Bone marrow (tissue), 2 donors: ENCODE measurements around the gene CEP72.
"Not testable (repeated sequence)": the region's sequence is repeated elsewhere in the genome, so short reads cannot be mapped to it uniquely, and the experiment has no call there.

Experiments
- DNase-seq, 2 donors: peaks; one replicate each; lab custom pipeline; 2025; lab: John Stamatoyannopoulos, UW

The CEP72 gene

GRCh38 chr5:581266-581665 lies 30.9 kb upstream of the CEP72 start:
- DNase-seq: no peak

GRCh38 chr5:581941-582340 lies 30.2 kb upstream of the CEP72 start:
- DNase-seq: no peak

GRCh38 chr5:582445-582844 lies 29.7 kb upstream of the CEP72 start:
- not testable (repeated sequence) for DNase-seq

- DNase-seq: no peak
Observed at GRCh38 chr5:582936-583635, 29.1 kb upstream of the CEP72 start.

GRCh38 chr5:583645-584044 lies 28.5 kb upstream of the CEP72 start:
- DNase-seq: no peak

GRCh38 chr5:584216-584615 lies 27.9 kb upstream of the CEP72 start:
- DNase-seq: no peak

- no peak for DNase-seq
Observed at GRCh38 chr5:584846-585245, 27.3 kb upstream of the CEP72 start.

GRCh38 chr5:585556-585955 lies 26.6 kb upstream of the CEP72 start:
- no peak for DNase-seq

- DNase-seq: no peak
Observed at GRCh38 chr5:585962-586628, 26.0 kb upstream of the CEP72 start.

- no peak for DNase-seq
Observed at GRCh38 chr5:586751-587285, 25.3 kb upstream of the CEP72 start.

GRCh38 chr5:587403-587802 lies 24.7 kb upstream of the CEP72 start:
- DNase-seq: no peak

- DNase-seq: no peak
Observed at GRCh38 chr5:588406-588995, 23.6 kb upstream of the CEP72 start.

GRCh38 chr5:589173-589572 lies 23.0 kb upstream of the CEP72 start:
- no peak for DNase-seq

GRCh38 chr5:589588-589987 lies 22.6 kb upstream of the CEP72 start:
- DNase-seq: no peak

- DNase-seq: no peak
Observed at GRCh38 chr5:590346-590745, 21.8 kb upstream of the CEP72 start.

- DNase-seq: no peak
Observed at GRCh38 chr5:591746-592145, 20.4 kb upstream of the CEP72 start.

- no peak for DNase-seq
Observed at GRCh38 chr5:592158-592557, 20.0 kb upstream of the CEP72 start.

- no peak for DNase-seq
Observed at GRCh38 chr5:593511-593910, 18.6 kb upstream of the CEP72 start.

- DNase-seq: no peak
Observed at GRCh38 chr5:594226-594860, 17.8 kb upstream of the CEP72 start.

- no peak for DNase-seq
Observed at GRCh38 chr5:595285-595875, 16.8 kb upstream of the CEP72 start.

GRCh38 chr5:597871-598563 lies 14.1 kb upstream of the CEP72 start:
- no peak for DNase-seq

GRCh38 chr5:598564-598890 lies 13.6 kb upstream of the CEP72 start:
- DNase-seq: no peak
